ENCODE data around the gene MILR1.
A peak's percentile ranks its signal among the peaks of the same experiment; 100 is the strongest.

MILR1 gene, protein sequence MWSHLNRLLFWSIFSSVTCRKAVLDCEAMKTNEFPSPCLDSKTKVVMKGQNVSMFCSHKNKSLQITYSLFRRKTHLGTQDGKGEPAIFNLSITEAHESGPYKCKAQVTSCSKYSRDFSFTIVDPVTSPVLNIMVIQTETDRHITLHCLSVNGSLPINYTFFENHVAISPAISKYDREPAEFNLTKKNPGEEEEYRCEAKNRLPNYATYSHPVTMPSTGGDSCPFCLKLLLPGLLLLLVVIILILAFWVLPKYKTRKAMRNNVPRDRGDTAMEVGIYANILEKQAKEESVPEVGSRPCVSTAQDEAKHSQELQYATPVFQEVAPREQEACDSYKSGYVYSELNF

GRCh38 chr17:64448665-64449512, at the start of gene MILR1:
Gene MILR1 (plus strand): TSS chr17:64449115. CDS start chr17:64449169, 54 bp downstream.
- H3K27ac ChIP-seq (ENCODE audit: extremely low read depth, low read depth, low read length), result no peak within 1 kb of the TSS
- no peak within 1 kb of the TSS for H3K4me3 ChIP-seq (ENCODE audit: low read depth, low read length)
- POLR2A ChIA-PET, result no interaction called here

DNA sequence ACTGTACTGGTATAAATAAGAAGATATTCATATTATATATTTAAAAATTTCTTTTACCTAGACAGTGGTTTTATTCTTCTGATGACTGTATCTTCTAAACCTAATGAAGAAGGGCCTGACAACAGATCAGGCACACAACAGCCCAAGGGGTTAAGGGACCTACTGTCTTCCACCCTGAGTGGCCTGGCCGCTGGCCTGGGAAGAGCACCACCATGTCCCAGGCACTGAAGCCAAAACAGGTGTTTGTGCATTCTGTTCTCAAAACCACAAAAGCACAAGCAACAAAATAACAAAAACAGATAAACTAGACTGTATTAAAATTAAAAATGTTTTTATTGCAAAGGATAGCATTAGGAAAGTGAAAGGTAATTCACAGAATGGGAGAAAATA, 49.2 kb upstream of the MILR1 start:
- ChIA-PET POLR2A (no interaction called here), CTCF (interaction anchor here (0.7 kb wide), 1 partner anchor 90 kb away, joined by 3 read pairs; no protein-coding TSS in a partner anchor)
- Histone ChIP-seq H3K4me3 (ENCODE audit: low read depth, low read length) (no peak overlapping the region), H3K4me1 (ENCODE audit: control insufficient read depth, insufficient read depth, low read length) (no peaks in the 10 kb centered on the region), H3K9me3 (ENCODE audit: control insufficient read depth, insufficient read depth, low read depth, low read length) (no peaks in the 10 kb centered on the region), H3K36me3 (ENCODE audit: control insufficient read depth in 2 of 2, insufficient read depth in 1 of 2, low read length in 2 of 2) (no peaks in the 10 kb centered on the region), H3K27ac (ENCODE audit: extremely low read depth, low read depth, low read length) (no peak overlapping the region)
- TF ChIP-seq ZNF600 (tag by site-specific recombination; IDR thresholded peaks at IDR 0.05) (no peak), ZNF155 (tag by site-specific recombination; IDR thresholded peaks at IDR 0.05) (no peak), ZSCAN18 (tag by site-specific recombination; IDR thresholded peaks at IDR 0.05) (no peak), ZNF24 (tag by site-specific recombination; IDR thresholded peaks at IDR 0.05) (no peak), ZNF660 (tag by site-specific recombination; IDR thresholded peaks at IDR 0.05) (no peak), ZNF785 (tag by site-specific recombination; IDR thresholded peaks at IDR 0.05) (no peak), ZNF837 (tag by site-specific recombination; IDR thresholded peaks at IDR 0.05) (no peak), ZNF747 (tag by site-specific recombination; IDR thresholded peaks at IDR 0.05) (no peak), ZNF629 (tag by site-specific recombination; IDR thresholded peaks at IDR 0.05) (no peak), ZNF707 (tag by site-specific recombination; IDR thresholded peaks at IDR 0.05) (no peak), HOXA7 (CRISPR knock-in tag; IDR thresholded peaks at IDR 0.05; ENCODE audit: borderline replicate concordance) (no peak), ZSCAN23 (tag by site-specific recombination; IDR thresholded peaks at IDR 0.05) (no peak), ZNF521 (tag by site-specific recombination; IDR thresholded peaks at IDR 0.05) (no peak)
- TF ChIP-seq, protein P1, sequence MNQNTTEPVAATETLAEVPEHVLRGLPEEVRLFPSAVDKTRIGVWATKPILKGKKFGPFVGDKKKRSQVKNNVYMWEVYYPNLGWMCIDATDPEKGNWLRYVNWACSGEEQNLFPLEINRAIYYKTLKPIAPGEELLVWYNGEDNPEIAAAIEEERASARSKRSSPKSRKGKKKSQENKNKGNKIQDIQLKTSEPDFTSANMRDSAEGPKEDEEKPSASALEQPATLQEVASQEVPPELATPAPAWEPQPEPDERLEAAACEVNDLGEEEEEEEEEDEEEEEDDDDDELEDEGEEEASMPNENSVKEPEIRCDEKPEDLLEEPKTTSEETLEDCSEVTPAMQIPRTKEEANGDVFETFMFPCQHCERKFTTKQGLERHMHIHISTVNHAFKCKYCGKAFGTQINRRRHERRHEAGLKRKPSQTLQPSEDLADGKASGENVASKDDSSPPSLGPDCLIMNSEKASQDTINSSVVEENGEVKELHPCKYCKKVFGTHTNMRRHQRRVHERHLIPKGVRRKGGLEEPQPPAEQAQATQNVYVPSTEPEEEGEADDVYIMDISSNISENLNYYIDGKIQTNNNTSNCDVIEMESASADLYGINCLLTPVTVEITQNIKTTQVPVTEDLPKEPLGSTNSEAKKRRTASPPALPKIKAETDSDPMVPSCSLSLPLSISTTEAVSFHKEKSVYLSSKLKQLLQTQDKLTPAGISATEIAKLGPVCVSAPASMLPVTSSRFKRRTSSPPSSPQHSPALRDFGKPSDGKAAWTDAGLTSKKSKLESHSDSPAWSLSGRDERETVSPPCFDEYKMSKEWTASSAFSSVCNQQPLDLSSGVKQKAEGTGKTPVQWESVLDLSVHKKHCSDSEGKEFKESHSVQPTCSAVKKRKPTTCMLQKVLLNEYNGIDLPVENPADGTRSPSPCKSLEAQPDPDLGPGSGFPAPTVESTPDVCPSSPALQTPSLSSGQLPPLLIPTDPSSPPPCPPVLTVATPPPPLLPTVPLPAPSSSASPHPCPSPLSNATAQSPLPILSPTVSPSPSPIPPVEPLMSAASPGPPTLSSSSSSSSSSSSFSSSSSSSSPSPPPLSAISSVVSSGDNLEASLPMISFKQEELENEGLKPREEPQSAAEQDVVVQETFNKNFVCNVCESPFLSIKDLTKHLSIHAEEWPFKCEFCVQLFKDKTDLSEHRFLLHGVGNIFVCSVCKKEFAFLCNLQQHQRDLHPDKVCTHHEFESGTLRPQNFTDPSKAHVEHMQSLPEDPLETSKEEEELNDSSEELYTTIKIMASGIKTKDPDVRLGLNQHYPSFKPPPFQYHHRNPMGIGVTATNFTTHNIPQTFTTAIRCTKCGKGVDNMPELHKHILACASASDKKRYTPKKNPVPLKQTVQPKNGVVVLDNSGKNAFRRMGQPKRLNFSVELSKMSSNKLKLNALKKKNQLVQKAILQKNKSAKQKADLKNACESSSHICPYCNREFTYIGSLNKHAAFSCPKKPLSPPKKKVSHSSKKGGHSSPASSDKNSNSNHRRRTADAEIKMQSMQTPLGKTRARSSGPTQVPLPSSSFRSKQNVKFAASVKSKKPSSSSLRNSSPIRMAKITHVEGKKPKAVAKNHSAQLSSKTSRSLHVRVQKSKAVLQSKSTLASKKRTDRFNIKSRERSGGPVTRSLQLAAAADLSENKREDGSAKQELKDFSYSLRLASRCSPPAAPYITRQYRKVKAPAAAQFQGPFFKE (tag by site-specific recombination; IDR thresholded peaks at IDR 0.05; ENCODE audit: borderline replicate concordance), result no peak
- TF ChIP-seq, protein P2, sequence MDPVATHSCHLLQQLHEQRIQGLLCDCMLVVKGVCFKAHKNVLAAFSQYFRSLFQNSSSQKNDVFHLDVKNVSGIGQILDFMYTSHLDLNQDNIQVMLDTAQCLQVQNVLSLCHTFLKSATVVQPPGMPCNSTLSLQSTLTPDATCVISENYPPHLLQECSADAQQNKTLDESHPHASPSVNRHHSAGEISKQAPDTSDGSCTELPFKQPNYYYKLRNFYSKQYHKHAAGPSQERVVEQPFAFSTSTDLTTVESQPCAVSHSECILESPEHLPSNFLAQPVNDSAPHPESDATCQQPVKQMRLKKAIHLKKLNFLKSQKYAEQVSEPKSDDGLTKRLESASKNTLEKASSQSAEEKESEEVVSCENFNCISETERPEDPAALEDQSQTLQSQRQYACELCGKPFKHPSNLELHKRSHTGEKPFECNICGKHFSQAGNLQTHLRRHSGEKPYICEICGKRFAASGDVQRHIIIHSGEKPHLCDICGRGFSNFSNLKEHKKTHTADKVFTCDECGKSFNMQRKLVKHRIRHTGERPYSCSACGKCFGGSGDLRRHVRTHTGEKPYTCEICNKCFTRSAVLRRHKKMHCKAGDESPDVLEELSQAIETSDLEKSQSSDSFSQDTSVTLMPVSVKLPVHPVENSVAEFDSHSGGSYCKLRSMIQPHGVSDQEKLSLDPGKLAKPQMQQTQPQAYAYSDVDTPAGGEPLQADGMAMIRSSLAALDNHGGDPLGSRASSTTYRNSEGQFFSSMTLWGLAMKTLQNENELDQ (tag by site-specific recombination; IDR thresholded peaks at IDR 0.05; ENCODE audit: low read depth), result no peak

More at GRCh38 chr17:64448665-64449512, at the start of gene MILR1:
- CTCF ChIA-PET, result interaction anchor here (0.6 to 1.6 kb wide), 4 partner anchors 28 to 203 kb away, joined by 3 to 7 read pairs (median 4); no protein-coding TSS in a partner anchor
- Histone ChIP-seq H3K4me1 (ENCODE audit: control insufficient read depth, insufficient read depth, low read length) (no peaks in the 10 kb centered on the region), H3K36me3 (ENCODE audit: control insufficient read depth in 2 of 2, insufficient read depth in 1 of 2, low read length in 2 of 2) (no peaks in the 10 kb centered on the region), H3K9me3 (ENCODE audit: control insufficient read depth, insufficient read depth, low read depth, low read length) (no peaks in the 10 kb centered on the region)
- peak; percentile 45; the same call in 1 of the 2 replicates for TF ChIP-seq PRDM1 (tag by site-specific recombination; IDR thresholded peaks at IDR 0.05)
- no peak for TF ChIP-seq ZNF311 (tag by site-specific recombination; IDR thresholded peaks at IDR 0.05; ENCODE audit: borderline replicate concordance)
